GM18526 (cell line): Measurements from ENCODE around the gene PHTF2.

Experiments
- POLR2A ChIP-seq: IDR thresholded peaks from 3 replicates; pipeline ENCODE4 v1.6.1; 2011; ENCODE audit not compliant: insufficient read length; ENCODE audit errors: extremely low read depth

Gene PHTF2

GRCh38 chr7:77798394-77799077, at the start of gene PHTF2, which contains the start of gene TMEM60:
TSS of gene PHTF2 (plus strand) at chr7:77798773.
TSS of gene TMEM60 (minus strand) at chr7:77798434. CDS start at chr7:77794373, 4,061 bp downstream.
- peak; percentile 65 for TF ChIP-seq POLR2A

- no peak for TF ChIP-seq POLR2A
Observed at GRCh38 chr7:77752016-77752415, 46.6 kb upstream of the PHTF2 start.

GRCh38 chr7:77753173-77753572, 45.4 kb upstream of the PHTF2 start:
- TF ChIP-seq POLR2A, result no peak

GRCh38 chr7:77757589-77757988, 41.0 kb upstream of the PHTF2 start:
- no peak for TF ChIP-seq POLR2A

GRCh38 chr7:77759294-77759889, 39.2 kb upstream of the PHTF2 start:
- no peak for TF ChIP-seq POLR2A

- TF ChIP-seq POLR2A, result no peak
Observed at GRCh38 chr7:77760809-77761453, 37.6 kb upstream of the PHTF2 start.

- no peak for TF ChIP-seq POLR2A
Observed at GRCh38 chr7:77765481-77765880, 33.1 kb upstream of the PHTF2 start.

- TF ChIP-seq POLR2A, result no peak
Observed at GRCh38 chr7:77765906-77766800, 32.4 kb upstream of the PHTF2 start.

- no peak for TF ChIP-seq POLR2A
Observed at GRCh38 chr7:77766801-77767605, 31.6 kb upstream of the PHTF2 start.

GRCh38 chr7:77770316-77770715, 28.3 kb upstream of the PHTF2 start:
- no peak for TF ChIP-seq POLR2A

GRCh38 chr7:77771901-77772300, 26.7 kb upstream of the PHTF2 start:
- TF ChIP-seq POLR2A, result no peak

GRCh38 chr7:77778535-77778934, 20.0 kb upstream of the PHTF2 start:
- TF ChIP-seq POLR2A, result no peak

GRCh38 chr7:77782383-77782782, 16.2 kb upstream of the PHTF2 start:
- no peak for TF ChIP-seq POLR2A

- TF ChIP-seq POLR2A, result no peak
Observed at GRCh38 chr7:77783111-77783510, 15.5 kb upstream of the PHTF2 start.
